Stomach (tissue), 9 donors: ENCODE data around the gene TLR1. TPM values are rescaled to one million over a fixed set of nuclear protein-coding genes. Genes with fewer than 3 reads are reported as not detected.
"Not testable (repeated sequence)": the region's sequence is repeated elsewhere in the genome, so short reads cannot be mapped to it uniquely, and the experiment has no call there.

Experiments used
- DNase-seq, 2 donors: peaks; one replicate each; pipeline versions ENCODE4 v3.0.0 to v3.0.0-alpha.2; 2013 to 2019
- H3K27ac ChIP-seq, 5 donors: fragments of 200-600 bp in 4 of 5; sonication (generic) in 4 of 5; one replicate each; pipeline ENCODE4 v1.5.1; 2013 to 2019; ENCODE audit warnings: mild to moderate bottlenecking in 1 of 5, moderate library complexity in 1 of 5
- H3K27me3 ChIP-seq, 3 donors: fragments of 200-600 bp; sonication (generic); one replicate each; pipeline ENCODE4 v1.5.1; 2017 to 2019; ENCODE audit warnings: mixed run types in 1 of 3
- H3K36me3 ChIP-seq, 4 donors: fragments of 200-600 bp; sonication (generic); 1 replicate in 3 of 4; 2 replicates in 1 of 4; pipeline ENCODE4 v1.5.1; 2016 to 2019
- H3K4me1 ChIP-seq, 4 donors: fragments of 200-600 bp; sonication (generic); one replicate each; pipeline ENCODE4 v1.5.1; 2016 to 2019
- H3K4me3 ChIP-seq, 4 donors: fragments of 200-600 bp; sonication (generic) in 3 of 4; one replicate each; pipeline ENCODE4 v1.5.1; 2016 to 2019; ENCODE audit warnings: mild to moderate bottlenecking in 1 of 4
- H3K9me3 ChIP-seq, 4 donors: fragments of 200-600 bp; sonication (generic); one replicate each; pipeline ENCODE4 v1.5.1; 2016 to 2019
- EP300 ChIP-seq: sonication (generic); formaldehyde crosslinking; IDR thresholded peaks from one replicate; pipeline ENCODE4 v1.6.1; 2017; ENCODE audit warnings: antibody characterized with exemption
- POLR2A ChIP-seq, 4 donors: fragments of 450-650 bp; IDR thresholded peaks; one replicate each; pipeline ENCODE4 v1.6.1; 2016; ENCODE audit warnings: antibody characterized with exemption in 4 of 4, control low read depth in 2 of 4, mild to moderate bottlenecking in 1 of 4, moderate library complexity in 1 of 4
- POLR2AphosphoS5 ChIP-seq, 3 donors: sonication (generic); formaldehyde crosslinking; IDR thresholded peaks; one replicate each; pipeline ENCODE4 v1.6.1; 2016; ENCODE audit warnings: antibody characterized with exemption in 3 of 3
- WGBS, 5 donors: extraction: QIAGEN DNeasy Blood & Tissue Kit in 3 of 5; methylation state at CpG; one replicate each; pipeline versions ENCODE4 v1.1.5 to v1.1.7; 2013 to 2018; 5-methylcytosine and 5-hydroxymethylcytosine counted together
- intact Hi-C: fragments of 100-400 bp; cut with DNase I; formaldehyde crosslinking; loops from one replicate; pipeline ENCODE4 v1.15.1; 2023; ENCODE audit warnings: low total_unique reads
- polyA plus RNA-seq, 3 donors: library from polyadenylated mRNA; stranded (reverse); fragments of 200-250 nt; gene quantifications; one replicate each; pipeline ENCODE4 v1.2.3, GENCODE V29; 2013
- total RNA-seq, 5 donors: library from RNA; depleted of rRNA; stranded (reverse); fragments of >200 nt; gene quantifications; one replicate each; pipeline versions ENCODE4 v1.1.0 to v1.2.3, GENCODE V29; 2014 to 2016
- TF ChIP-seq, protein P1 (sequence below), 7 experiments: fragments of 450-650 bp in 4 of 7; fragments of 200-600 bp in 3 of 7; sonication (generic) in 3 of 7; IDR thresholded peaks; one replicate each; pipeline ENCODE4 v1.5.1; 2016 to 2019; ENCODE audit warnings: antibody characterized with exemption in 7 of 7, control low read depth in 2 of 7, mild to moderate bottlenecking in 1 of 7
- donor health status: healthy with polysubstance abuse.
- donor health status: Bipolar disorder and iron deficiency.
- donor health status: healthy.

TLR1 gene
- total and polyA plus RNA-seq, 8 donors, result 1.2 to 37.4 (median 5.3) TPM; not detected in 1

DNA sequence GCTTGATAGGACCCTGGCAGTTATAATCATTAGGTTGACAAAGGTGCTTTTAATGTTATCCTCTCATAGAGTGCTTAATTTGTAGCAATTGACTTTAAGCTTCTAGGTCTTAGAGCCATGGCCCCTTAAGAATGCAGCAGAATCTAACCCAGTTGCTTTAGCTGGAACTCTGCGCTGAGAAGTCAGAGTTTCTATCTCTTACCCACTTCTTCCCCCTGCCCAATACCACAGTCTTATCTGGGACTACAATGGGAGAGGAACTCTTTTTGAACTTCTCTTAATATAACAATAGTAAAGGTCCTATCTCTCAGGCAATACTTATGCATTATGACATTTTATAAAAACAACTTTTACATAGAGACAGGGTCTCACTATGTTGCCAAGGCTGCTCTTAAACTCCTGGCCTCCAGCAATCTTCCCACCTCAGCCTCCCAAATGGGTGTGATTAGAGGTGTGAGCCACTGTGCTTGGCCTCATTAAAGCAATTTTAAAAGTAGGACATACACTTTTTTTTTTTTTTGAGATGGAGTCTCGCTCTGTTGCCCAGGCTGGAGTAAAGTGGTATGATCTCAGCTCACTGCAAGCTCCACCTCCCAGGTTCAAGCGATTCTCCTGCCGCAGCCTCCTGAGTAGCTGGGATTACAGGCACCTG lies 23.6 kb downstream of the TLR1 start:
- Histone ChIP-seq H3K27me3 (no peaks in the 10 kb centered on the region), H3K36me3 (no peaks in the 10 kb centered on the region), H3K27ac (no peak overlapping the region), H3K4me3 (no peak overlapping the region), H3K9me3 (no peaks in the 10 kb centered on the region), H3K4me1 (peaks cover 0 to 5% (median 0%) of the 10 kb centered on the region in 4 donors)
- DNase-seq, result no peak
- 83 to 96% (median 93%) methylated on average over 4 of the region's 4 CpGs for WGBS, 5 donors
- intact Hi-C loops, result no loop called here
- TF ChIP-seq, protein P1, sequence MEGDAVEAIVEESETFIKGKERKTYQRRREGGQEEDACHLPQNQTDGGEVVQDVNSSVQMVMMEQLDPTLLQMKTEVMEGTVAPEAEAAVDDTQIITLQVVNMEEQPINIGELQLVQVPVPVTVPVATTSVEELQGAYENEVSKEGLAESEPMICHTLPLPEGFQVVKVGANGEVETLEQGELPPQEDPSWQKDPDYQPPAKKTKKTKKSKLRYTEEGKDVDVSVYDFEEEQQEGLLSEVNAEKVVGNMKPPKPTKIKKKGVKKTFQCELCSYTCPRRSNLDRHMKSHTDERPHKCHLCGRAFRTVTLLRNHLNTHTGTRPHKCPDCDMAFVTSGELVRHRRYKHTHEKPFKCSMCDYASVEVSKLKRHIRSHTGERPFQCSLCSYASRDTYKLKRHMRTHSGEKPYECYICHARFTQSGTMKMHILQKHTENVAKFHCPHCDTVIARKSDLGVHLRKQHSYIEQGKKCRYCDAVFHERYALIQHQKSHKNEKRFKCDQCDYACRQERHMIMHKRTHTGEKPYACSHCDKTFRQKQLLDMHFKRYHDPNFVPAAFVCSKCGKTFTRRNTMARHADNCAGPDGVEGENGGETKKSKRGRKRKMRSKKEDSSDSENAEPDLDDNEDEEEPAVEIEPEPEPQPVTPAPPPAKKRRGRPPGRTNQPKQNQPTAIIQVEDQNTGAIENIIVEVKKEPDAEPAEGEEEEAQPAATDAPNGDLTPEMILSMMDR (IDR thresholded peaks at IDR 0.05), result no peak
- TF ChIP-seq POLR2A (IDR thresholded peaks at IDR 0.05) (no peak), POLR2AphosphoS5 (IDR thresholded peaks at IDR 0.05) (no peak), EP300 (no peak)

GRCh38 chr4:38779790-38780189 lies 24.8 kb downstream of the TLR1 start:
- Histone ChIP-seq H3K27me3 (no peaks in the 10 kb centered on the region), H3K27ac (no peak overlapping the region), H3K4me3 (no peak overlapping the region), H3K9me3 (no peaks in the 10 kb centered on the region), H3K36me3 (no peaks in the 10 kb centered on the region), H3K4me1 (peaks cover 0 to 5% (median 0%) of the 10 kb centered on the region in 4 donors)
- intact Hi-C loops, result no loop called here
- no peak for DNase-seq
- no peak for TF ChIP-seq POLR2AphosphoS5 (IDR thresholded peaks at IDR 0.05)
- TF ChIP-seq EP300, result no peak
- no peak for TF ChIP-seq POLR2A (IDR thresholded peaks at IDR 0.05)
- TF ChIP-seq, protein P1 (IDR thresholded peaks at IDR 0.05), result no peak
- 81 to 85% (median 84%) methylated on average over 5 of the region's 5 CpGs for WGBS, 5 donors

DNA sequence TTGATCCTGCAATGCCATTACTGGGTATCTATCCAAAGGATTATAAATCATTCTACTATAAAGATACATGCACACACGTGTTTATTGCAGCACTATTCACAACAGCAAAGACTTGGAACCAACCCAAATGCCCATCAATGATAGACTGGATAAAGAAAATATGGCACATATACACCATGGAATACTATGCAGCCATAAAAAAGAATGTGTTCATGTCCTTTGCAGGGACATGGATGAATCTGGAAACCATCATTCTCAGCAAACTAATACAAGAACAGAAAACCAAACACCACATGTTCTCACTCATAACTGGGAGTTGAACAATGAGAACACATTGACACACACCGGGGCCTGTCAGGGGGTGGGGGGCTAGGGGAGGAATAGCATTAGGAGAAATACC lies 26.7 kb downstream of the TLR1 start:
- 84 to 91% (median 88%) methylated on average over 2 of the region's 2 CpGs for WGBS, 5 donors
- intact Hi-C loops, H3K9me3 ChIP-seq, H3K27ac ChIP-seq, H3K36me3 ChIP-seq, DNase-seq, H3K4me1 ChIP-seq, H3K4me3 ChIP-seq, H3K27me3 ChIP-seq: not testable (repeated sequence)

GRCh38 chr4:38775326-38775725 lies 29.3 kb downstream of the TLR1 start:
- H3K27me3 ChIP-seq, result no peaks in the 10 kb centered on the region
- no peaks in the 10 kb centered on the region for H3K36me3 ChIP-seq
- H3K4me3 ChIP-seq, result no peak overlapping the region
- no peak overlapping the region for H3K27ac ChIP-seq
- DNase-seq, result no peak
- intact Hi-C loops, result no loop called here
- no peaks in the 10 kb centered on the region for H3K4me1 ChIP-seq
- TF ChIP-seq, protein P1 (IDR thresholded peaks at IDR 0.05), result no peak
- TF ChIP-seq EP300 (no peak), POLR2AphosphoS5 (IDR thresholded peaks at IDR 0.05) (no peak), POLR2A (IDR thresholded peaks at IDR 0.05) (no peak)
- H3K9me3 ChIP-seq, result no peaks in the 10 kb centered on the region
- 85 to 92% (median 87%) methylated on average over 2 of the region's 2 CpGs for WGBS, 5 donors

GRCh38 chr4:38774181-38774955 lies 30.2 kb downstream of the TLR1 start:
- no peaks in the 10 kb centered on the region for H3K36me3 ChIP-seq
- no peaks in the 10 kb centered on the region for H3K27me3 ChIP-seq
- intact Hi-C loops, result no loop called here
- H3K4me1 ChIP-seq, result no peaks in the 10 kb centered on the region
- no peak overlapping the region for H3K27ac ChIP-seq
- no peak for DNase-seq
- TF ChIP-seq POLR2AphosphoS5 (IDR thresholded peaks at IDR 0.05), result no peak
- TF ChIP-seq, protein P1 (IDR thresholded peaks at IDR 0.05), result no peak
- no peak for TF ChIP-seq POLR2A (IDR thresholded peaks at IDR 0.05)
- no peak for TF ChIP-seq EP300
- H3K4me3 ChIP-seq, result no peak overlapping the region
- no peaks in the 10 kb centered on the region for H3K9me3 ChIP-seq
- whole genome bisulfite sequencing, 5 donors, result 66 to 79% (median 69%) methylated on average over 8 of the region's 8 CpGs

- H3K27ac ChIP-seq, H3K4me3 ChIP-seq, H3K4me1 ChIP-seq, H3K27me3 ChIP-seq, H3K9me3 ChIP-seq, intact Hi-C loops, H3K36me3 ChIP-seq, DNase-seq: not testable (repeated sequence)
- WGBS, 5 donors, result 74 to 97% (median 90%) methylated on average over 2 of the region's 2 CpGs
These were observed 34.3 kb downstream of the TLR1 start for GRCh38 chr4:38770281-38770680.
